HG02943 (cell line): Measurements from ENCODE around the gene GBA2.

Experiments
- ATAC-seq: cut with Tn5 transposase; IDR thresholded peaks from one replicate; pipeline ENCODE4 v1.9.1; 2021; ENCODE audit warnings: mild to moderate bottlenecking, low read depth, moderate library complexity; ENCODE audit not compliant: unreplicated experiment

The GBA2 gene

GRCh38 chr9:35741740-35742139 is 7.3 kb downstream of the GBA2 start:
- ATAC-seq: no peak

DNA sequence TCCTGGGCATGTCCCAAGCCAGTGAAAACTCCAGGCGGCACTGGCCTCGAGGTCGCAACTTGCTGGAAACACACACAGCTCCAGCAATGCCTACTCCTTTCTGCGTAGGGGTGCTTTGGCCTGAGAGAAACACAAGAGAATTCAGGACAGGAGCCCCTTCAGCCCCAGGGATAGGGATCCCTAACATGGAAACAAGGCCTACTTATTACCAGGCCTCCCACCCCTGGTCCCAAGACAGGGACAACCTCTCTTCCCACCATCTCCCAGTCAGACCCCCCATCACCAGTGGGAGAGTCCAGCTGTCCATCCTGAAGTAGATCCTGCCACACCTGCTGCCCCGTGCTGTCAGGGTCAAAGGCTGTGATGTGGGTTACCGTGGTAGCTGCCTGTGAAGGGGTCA is 8.8 kb downstream of the GBA2 start:
- no peak for ATAC-seq

GRCh38 chr9:35738924-35739323 is 10.1 kb downstream of the GBA2 start:
- no peak for ATAC-seq

GRCh38 chr9:35738186-35738585 is 10.8 kb downstream of the GBA2 start:
- no peak for ATAC-seq

DNA sequence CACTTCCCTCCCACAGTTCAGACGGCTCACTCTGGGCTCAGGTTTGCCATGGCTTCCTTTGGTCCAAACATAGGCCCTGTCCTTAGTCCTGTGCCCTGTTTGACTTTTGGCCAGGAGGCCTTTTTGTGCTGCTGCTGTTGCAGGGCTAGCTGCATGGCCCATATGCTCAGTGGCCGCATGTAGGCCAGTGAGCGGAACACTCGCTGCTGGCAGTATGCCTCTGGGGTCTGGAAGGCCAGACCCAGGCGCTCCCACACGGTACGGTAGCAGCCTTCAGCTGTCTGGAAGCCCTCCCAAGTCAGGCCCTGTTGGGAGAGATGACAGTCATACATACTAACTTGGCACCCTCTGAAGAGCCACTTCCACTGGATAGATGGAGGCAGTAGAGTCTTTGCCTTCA is 11.9 kb downstream of the GBA2 start:
- ATAC-seq: no peak

DNA sequence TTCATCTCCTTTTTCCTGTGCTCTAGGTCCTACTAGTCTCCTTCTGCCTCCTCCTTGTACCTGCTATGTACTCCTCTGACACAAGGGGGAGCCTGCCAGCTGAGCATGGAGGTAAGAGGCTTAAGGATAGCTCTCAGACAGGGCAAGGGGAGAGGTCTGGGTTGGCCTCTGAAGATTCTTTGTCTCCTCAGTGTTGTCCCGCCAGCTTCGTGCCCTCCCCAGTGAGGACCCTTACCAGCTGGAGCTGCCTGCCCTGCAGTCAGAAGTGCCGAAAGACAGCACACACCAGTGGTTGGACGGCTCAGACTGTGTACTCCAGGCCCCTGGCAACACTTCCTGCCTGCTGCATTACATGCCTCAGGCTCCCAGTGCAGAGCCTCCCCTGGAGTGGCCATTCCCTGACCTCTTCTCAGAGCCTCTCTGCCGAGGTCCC is 12.8 kb downstream of the GBA2 start:
- no peak for ATAC-seq

- no peak for ATAC-seq
These were observed 14.9 kb downstream of the GBA2 start for GRCh38 chr9:35734096-35734495.

DNA sequence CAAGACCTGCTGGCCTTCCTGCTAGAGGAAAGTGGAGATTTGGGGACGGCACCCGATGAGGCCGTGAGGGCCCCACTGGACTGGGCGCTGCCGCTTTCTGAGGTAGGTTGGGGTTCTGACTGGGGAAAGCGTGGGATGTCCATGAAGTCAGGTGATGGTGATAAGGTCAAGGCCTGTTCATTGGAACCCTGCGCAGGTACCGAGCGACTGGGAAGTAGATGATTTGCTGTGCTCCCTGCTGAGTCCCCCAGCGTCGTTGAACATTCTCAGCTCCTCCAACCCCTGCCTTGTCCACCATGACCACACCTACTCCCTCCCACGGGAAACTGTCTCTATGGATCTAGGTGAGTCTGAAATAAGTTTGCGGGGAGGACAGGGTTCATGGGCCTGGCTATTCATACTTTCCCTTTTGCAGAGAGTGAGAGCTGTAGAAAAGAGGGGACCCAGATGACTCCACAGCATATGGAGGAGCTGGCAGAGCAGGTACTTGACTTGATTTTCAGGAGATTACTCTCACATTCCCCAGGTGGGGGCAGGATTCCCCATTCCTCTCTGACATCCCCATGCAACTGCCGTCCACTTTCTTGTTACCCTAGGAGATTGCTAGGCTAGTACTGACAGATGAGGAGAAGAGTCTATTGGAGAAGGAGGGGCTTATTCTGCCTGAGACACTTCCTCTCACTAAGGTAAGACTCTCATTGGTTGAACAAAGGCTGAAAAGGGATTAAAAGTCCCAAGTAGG is 16.1 kb downstream of the GBA2 start:
- ATAC-seq: no peak

- peak; percentile 75 for ATAC-seq
These were observed 16.7 kb downstream of the GBA2 start, which contains the start of the genes CREB3 and TLN1 for GRCh38 chr9:35732185-35732799. Gene CREB3, plus strand, starts transcription at chr9:35732666. Its CDS starts 107 bp downstream, at chr9:35732773. Gene TLN1, minus strand, starts transcription at chr9:35732195. Its CDS starts 6,501 bp downstream, at chr9:35725694.

GRCh38 chr9:35731415-35732184 is 17.4 kb downstream of the GBA2 start:
- ATAC-seq: no peak

DNA sequence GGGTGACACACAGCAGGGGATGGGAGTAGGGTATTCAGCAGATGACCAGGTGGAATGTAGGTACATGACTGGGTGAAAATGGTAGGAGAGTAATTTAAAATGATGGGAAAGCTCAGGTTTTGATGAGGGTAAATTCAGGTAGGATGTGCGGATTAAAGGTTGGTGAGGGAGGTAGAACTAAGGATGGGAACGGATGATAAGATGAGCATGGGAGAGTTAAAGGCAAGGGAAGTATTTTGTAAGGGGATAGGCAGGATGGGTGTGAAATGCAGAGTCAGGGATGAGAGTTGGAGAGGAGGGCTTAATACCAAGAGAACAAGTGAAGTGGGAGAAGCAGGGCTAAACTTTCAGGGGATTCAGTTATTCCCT is 18.6 kb downstream of the GBA2 start:
- ATAC-seq: no peak

- no peak for ATAC-seq
These were observed 19.1 kb downstream of the GBA2 start for GRCh38 chr9:35729700-35730485.

- ATAC-seq: no peak
These were observed 19.9 kb downstream of the GBA2 start for GRCh38 chr9:35729101-35729500.

DNA sequence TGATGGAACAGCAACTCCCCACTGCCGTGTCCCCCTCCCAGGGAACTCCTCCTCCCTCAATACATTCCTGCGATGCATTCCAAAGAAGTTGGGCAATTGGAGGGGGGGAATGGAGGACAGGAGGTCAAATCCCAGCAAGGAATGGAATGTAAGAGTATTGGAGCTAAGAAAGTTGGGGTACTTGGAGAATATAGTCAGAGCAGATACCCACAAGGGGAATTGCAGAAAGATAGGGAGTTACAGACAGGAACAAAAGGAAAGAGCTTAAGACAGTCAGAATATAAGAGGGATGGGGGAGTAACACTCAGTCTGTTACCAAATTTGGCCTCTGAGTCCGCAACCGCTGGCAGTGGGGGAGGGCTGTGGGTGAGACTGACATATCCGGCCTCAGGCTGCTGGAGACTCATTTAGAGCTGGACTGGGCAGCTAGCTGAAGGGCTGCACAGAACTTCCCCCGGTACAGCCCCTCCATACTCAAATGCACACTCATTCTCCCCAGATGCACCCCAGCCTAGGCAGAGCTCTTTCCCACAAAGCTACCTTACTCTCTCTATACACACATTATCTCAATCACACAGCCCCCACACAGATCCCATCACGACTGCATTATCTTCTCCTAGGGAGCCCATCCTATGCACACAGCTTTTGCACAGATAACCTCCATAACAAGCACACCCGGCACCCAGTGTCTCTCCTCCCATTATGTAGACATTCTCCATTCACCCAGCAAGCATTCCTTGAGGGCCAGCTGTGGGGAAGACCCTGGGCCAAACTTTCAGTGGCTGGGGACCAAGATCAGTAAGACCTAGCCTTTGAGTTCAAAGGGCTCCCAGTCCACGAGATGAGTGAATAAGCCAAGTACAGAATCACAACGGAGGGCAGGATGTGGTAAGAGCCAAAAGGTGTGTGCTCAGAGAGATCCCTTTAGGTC is 20.7 kb downstream of the GBA2 start:
- no peak for ATAC-seq

DNA sequence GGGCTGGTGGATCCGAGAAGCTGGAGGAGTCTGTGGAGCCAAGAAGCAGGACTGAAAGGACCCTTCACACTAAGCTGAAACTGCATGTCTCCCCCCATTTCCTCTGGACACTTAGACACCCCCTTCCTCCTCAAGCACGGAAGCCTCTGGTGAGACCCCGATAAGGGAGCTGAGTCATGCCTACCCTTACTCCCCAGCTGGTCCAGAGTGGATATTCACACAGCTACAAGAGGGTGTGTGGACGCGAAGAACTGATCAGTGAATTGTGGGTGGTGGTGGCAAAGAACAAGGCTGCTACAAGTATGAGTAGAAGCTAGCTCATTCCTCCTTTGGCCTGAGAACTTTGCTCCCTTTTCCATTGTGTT is 21.4 kb downstream of the GBA2 start:
- ATAC-seq: no peak

- no peak for ATAC-seq
These were observed 22.1 kb downstream of the GBA2 start for GRCh38 chr9:35726931-35727330.

DNA sequence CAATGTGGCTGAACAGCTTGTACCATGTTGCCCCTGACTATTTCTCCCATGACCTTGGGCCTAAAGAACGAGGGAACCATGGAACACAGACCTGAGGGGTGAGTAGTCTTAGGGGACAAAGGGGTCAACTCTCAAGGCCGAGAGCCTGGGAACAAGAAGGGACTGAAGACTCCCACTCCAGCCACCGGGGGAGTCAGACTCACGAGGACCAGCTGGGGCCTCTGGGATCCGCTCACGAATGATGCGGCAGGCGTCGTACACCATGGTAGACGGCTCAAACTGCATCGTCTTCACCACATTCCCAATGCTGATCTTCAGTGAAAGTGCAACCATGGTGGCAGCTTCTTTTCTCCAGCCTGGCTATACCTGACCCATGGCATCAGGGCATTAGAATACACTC is 23.7 kb downstream of the GBA2 start:
- ATAC-seq: no peak

DNA sequence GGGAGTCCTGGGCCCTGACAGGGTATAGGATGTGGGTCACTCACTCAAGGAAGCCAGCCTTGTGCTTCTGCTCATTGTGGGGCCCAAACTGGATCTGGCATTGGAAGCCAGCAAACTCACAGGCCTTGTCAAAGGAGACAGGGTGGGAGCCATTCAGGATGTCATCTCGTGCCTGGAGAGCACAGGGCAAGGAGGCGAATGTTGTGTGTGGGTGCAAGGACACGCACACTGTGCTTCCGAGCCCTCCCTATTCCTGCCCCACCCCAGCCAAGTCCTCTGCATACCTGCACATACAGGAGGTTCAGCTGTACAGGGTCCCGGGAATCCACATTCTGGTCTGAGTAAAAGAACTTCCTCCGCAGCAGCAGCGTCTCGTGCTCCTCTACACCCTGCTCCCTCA is 25.1 kb downstream of the GBA2 start:
- no peak for ATAC-seq

GRCh38 chr9:35723426-35723825 is 25.6 kb downstream of the GBA2 start:
- ATAC-seq: no peak

- ATAC-seq: no peak
These were observed 29.5 kb downstream of the GBA2 start for GRCh38 chr9:35719546-35719945.
